A549 (cell line): ENCODE data around the gene GAS6. TPM values are rescaled to one million over a fixed set of nuclear protein-coding genes. Genes with fewer than 3 reads are reported as not detected.

ENCODE experiments used
- ATAC-seq, 2 experiments: fragments of 200-7000 bp in 1 of 2; fragments of >200 bp in 1 of 2; cut with Nextera tagmentation in 1 of 2; cut with Tn5 transposase in 1 of 2; 3 replicates each; pipeline versions ENCODE4 v1.8.0 to v1.9.1; 2018 to 2020; ENCODE audit warnings: mild to moderate bottlenecking in 1 of 2, moderate library complexity in 1 of 2
- CTCF ChIA-PET: fragments of 300-600 bp; sonication (Branson Sonifier 250); formaldehyde crosslinking; extraction: SDS; loops from one replicate; lab custom pipeline; 2021; ENCODE audit warnings: antibody characterized with exemption, inconsistent platforms; lab: Yijun Ruan, JAX
- POLR2A ChIA-PET: fragments of 350-600 bp; formaldehyde crosslinking; extraction: SDS; loops from one replicate; lab custom pipeline; 2021; ENCODE audit warnings: antibody characterized with exemption, inconsistent platforms; lab: Yijun Ruan, JAX
- DNase-seq, 2 experiments: peaks; one replicate each; pipeline versions ENCODE4 v3.0.0 to v3.0.0-alpha.2; 2011 to 2016; ENCODE audit warnings: low read depth in 1 of 2, low spot score in 1 of 2
- FAIRE-seq: peaks from 2 replicates; lab custom pipeline; 2011; peaks lifted over from hg19 to GRCh38; lab: Jason Lieb, UNC
- H3K27ac ChIP-seq, 2 experiments: fragments of >200 bp; sonication (Bioruptor Twin); formaldehyde crosslinking; 3 replicates each; pipeline ENCODE4 v1.5.1; 2016 to 2017
- H3K4me1 ChIP-seq: fragments of >200 bp; sonication (Bioruptor Twin); formaldehyde crosslinking; 3 replicates; pipeline ENCODE4 v1.6.1; 2016
- H3K4me2 ChIP-seq: fragments of >200 bp; sonication (Bioruptor Twin); formaldehyde crosslinking; 3 replicates; pipeline ENCODE4 v1.6.1; 2016
- H3K4me3 ChIP-seq: fragments of >200 bp; sonication (Bioruptor Twin); formaldehyde crosslinking; 3 replicates; pipeline ENCODE4 v1.5.1; 2016
- H3K9me3 ChIP-seq: fragments of >200 bp; sonication (Bioruptor Twin); formaldehyde crosslinking; 3 replicates; pipeline ENCODE4 v1.6.1; 2016
- BCL3 ChIP-seq: fragments of >200 bp; sonication (Bioruptor Twin); formaldehyde crosslinking; IDR thresholded peaks from 3 replicates; pipeline ENCODE4 v1.6.1; 2016
- BHLHE40 ChIP-seq: IDR thresholded peaks from 2 replicates; pipeline ENCODE4 v1.6.1; 2012; ENCODE audit warnings: low read depth, low read length, inconsistent platforms
- CBX8 ChIP-seq: fragments of 200-600 bp; sonication (generic); IDR thresholded peaks from 2 replicates; pipeline ENCODE4 v1.6.1; 2016
- CEBPB ChIP-seq, 2 experiments: fragments of >200 bp in 1 of 2; sonication (Bioruptor Twin) in 1 of 2; formaldehyde crosslinking in 1 of 2; IDR thresholded peaks; 2 replicates each; pipeline ENCODE4 v1.6.1; 2012 to 2016
- CHD2 ChIP-seq: fragments of 150-350 bp; IDR thresholded peaks from 2 replicates; pipeline ENCODE4 v1.6.1; 2014; ENCODE audit warnings: low read length; ENCODE audit not compliant: partially characterized antibody
- FOSB ChIP-seq: fragments of 250-450 bp; sonication (Bioruptor Pico); IDR thresholded peaks from 2 replicates; pipeline ENCODE4 v1.5.0; 2020; ENCODE audit warnings: mild to moderate bottlenecking, moderate library complexity
- FOSL2 ChIP-seq, 2 experiments: fragments of 450-650 bp in 1 of 2; fragments of >200 bp in 1 of 2; sonication (Bioruptor Twin) in 1 of 2; formaldehyde crosslinking; IDR thresholded peaks; 2 replicates each; pipeline versions ENCODE4 v1.5.0 to v1.6.1; 2016 to 2020; ENCODE audit warnings: mild to moderate bottlenecking in 1 of 2, moderate library complexity in 1 of 2
- HDAC2 ChIP-seq: fragments of 200-600 bp; sonication (generic); IDR thresholded peaks from 2 replicates; pipeline ENCODE4 v1.6.1; 2016
- HEYL ChIP-seq: fragments of 250-450 bp; sonication (Bioruptor Pico); IDR thresholded peaks from 2 replicates; pipeline ENCODE4 v1.8.0; 2021; ENCODE audit warnings: mild to moderate bottlenecking, moderate library complexity
- HMGXB4 ChIP-seq: fragments of 250-450 bp; sonication (Bioruptor Pico); IDR thresholded peaks from 2 replicates; pipeline ENCODE4 v1.5.0; 2021; ENCODE audit warnings: mild to moderate bottlenecking, moderate library complexity, borderline replicate concordance
- JUN ChIP-seq, 2 experiments: fragments of >200 bp; sonication (Bioruptor Twin); formaldehyde crosslinking; IDR thresholded peaks; 2 replicates in 1 of 2; 3 replicates in 1 of 2; pipeline ENCODE4 v1.6.1; 2016 to 2017
- MAZ ChIP-seq: fragments of 150-350 bp; IDR thresholded peaks from 2 replicates; pipeline ENCODE4 v1.6.1; 2014; ENCODE audit warnings: antibody characterized with exemption, low read depth, low read length, borderline replicate concordance
- MYC ChIP-seq: IDR thresholded peaks from 2 replicates; pipeline ENCODE4 v1.6.1; 2012; ENCODE audit warnings: mild to moderate bottlenecking, inconsistent platforms, low read length, improper control_type of control experiment, borderline replicate concordance
- NPAS2 ChIP-seq: fragments of 250-450 bp; sonication (Bioruptor Pico); IDR thresholded peaks from 2 replicates; pipeline ENCODE4 v1.8.0; 2022; ENCODE audit warnings: mild to moderate bottlenecking, moderate library complexity, borderline replicate concordance
- PHF8 ChIP-seq: fragments of 200-600 bp; sonication (generic); IDR thresholded peaks from 2 replicates; pipeline ENCODE4 v1.6.1; 2016; ENCODE audit warnings: low read depth, mild to moderate bottlenecking, antibody characterized with exemption, moderate library complexity, borderline replicate concordance
- POLR2AphosphoS2 ChIP-seq: conservative IDR thresholded peaks from 2 replicates; pipeline ENCODE4 v1.6.1; 2012; ENCODE audit warnings: low read length, improper control_type of control experiment, inconsistent platforms
- RAD21 ChIP-seq, 2 experiments: fragments of >200 bp in 1 of 2; sonication (Bioruptor Twin) in 1 of 2; formaldehyde crosslinking in 1 of 2; IDR thresholded peaks in 1 of 2; conservative IDR thresholded peaks in 1 of 2; 2 replicates in 1 of 2; 3 replicates in 1 of 2; pipeline ENCODE4 v1.6.1; 2012 to 2018; ENCODE audit warnings: inconsistent platforms in 1 of 2
- SREBF2 ChIP-seq: fragments of 450-650 bp; IDR thresholded peaks from 2 replicates; pipeline ENCODE4 v1.6.1; 2014; ENCODE audit warnings: mild to moderate bottlenecking, moderate library complexity
- TFCP2L1 ChIP-seq: fragments of 250-450 bp; sonication (Bioruptor Pico); IDR thresholded peaks from 2 replicates; pipeline ENCODE4 v1.5.0; 2021; ENCODE audit warnings: mild to moderate bottlenecking
- ZFP36 ChIP-seq: fragments of 450-650 bp; IDR thresholded peaks from 2 replicates; pipeline ENCODE4 v1.6.1; 2014; ENCODE audit warnings: borderline replicate concordance; ENCODE audit not compliant: partially characterized antibody
- ZSCAN20 ChIP-seq: fragments of 250-450 bp; sonication (Bioruptor Pico); IDR thresholded peaks from 2 replicates; pipeline ENCODE4 v1.8.0; 2022; ENCODE audit warnings: mild to moderate bottlenecking, moderate library complexity
- WGBS: methylation state at CpG from one replicate; pipeline ENCODE4 v1.1.6; 2017; ENCODE audit errors: missing lambda C conversion rate; 5-methylcytosine and 5-hydroxymethylcytosine counted together
- polyA plus RNA-seq, 4 experiments: library from polyadenylated mRNA; depleted of rRNA in 3 of 4; stranded (reverse); fragments of >200 nt; fragmentation: RNase III in 1 of 4; extraction: RNeasy Plus Mini Kit Qiagen cat#74134 plus additional on column Dnase treatment in 1 of 4; gene quantifications; 2 replicates in 3 of 4; 3 replicates in 1 of 4; pipeline ENCODE4 v1.2.3, GENCODE V29; 2011 to 2017
- TF ChIP-seq, protein P1 (sequence below): IDR thresholded peaks from 2 replicates; pipeline ENCODE4 v1.6.1; 2012
- TF ChIP-seq, protein P2 (sequence below): fragments of >200 bp; sonication (Bioruptor Twin); formaldehyde crosslinking; IDR thresholded peaks from 3 replicates; pipeline ENCODE4 v1.5.1; 2016
- TF ChIP-seq, protein P3 (sequence below): fragments of 200-600 bp; sonication (generic); IDR thresholded peaks from 2 replicates; pipeline ENCODE4 v1.6.1; 2016; ENCODE audit warnings: antibody characterized with exemption, mild to moderate bottlenecking, moderate library complexity

The GAS6 gene
- polyA plus RNA-seq, 2 of the 4 experiments (the other 2 are of a cell fraction): 3.5 to 5.7 TPM

DNA sequence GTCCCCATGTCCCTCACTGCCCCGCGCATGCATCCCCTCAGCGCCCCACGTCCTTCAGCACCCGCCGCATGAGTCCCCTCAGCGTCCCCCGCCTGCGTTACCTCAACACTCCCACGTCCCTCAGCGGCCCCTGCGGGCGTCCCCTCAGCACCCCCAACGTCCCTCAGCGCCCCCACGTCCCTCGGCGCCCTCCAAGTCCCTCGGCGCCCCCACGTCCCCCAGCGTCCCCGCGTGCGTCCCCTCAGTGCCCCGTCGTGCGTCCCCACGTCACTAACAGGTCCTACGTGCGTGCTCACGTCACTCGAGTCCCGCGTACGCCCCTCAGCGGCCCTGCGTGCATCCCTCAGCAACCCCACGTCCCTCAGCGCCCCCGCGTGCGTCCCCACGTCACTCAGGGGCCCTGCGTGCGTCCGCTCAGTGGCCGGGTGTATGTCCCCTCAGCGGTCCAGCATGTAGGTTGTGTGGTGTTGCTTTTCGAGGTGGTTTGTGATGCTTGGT lies 19.5 kb upstream of the GAS6 start:
- ChIA-PET CTCF (no interaction called here), POLR2A (no interaction called here)
- no peak for DNase-seq
- no peak for ATAC-seq
- Histone ChIP-seq H3K4me1 (no peaks in the 10 kb centered on the region), H3K27ac (no peak overlapping the region), H3K9me3 (no peaks in the 10 kb centered on the region), H3K4me2 (no peak overlapping the region), H3K4me3 (no peak overlapping the region)
- TF ChIP-seq POLR2AphosphoS2 (no peak), BCL3 (no peak), PHF8 (no peak), JUN (IDR thresholded peaks at IDR 0.05) (no peak), ZSCAN20 (CRISPR knock-in tag) (no peak), FOSL2 (IDR thresholded peaks at IDR 0.05) (no peak), FOSL2 (CRISPR knock-in tag; IDR thresholded peaks at IDR 0.05) (no peak), NPAS2 (CRISPR knock-in tag) (no peak), HEYL (CRISPR knock-in tag) (no peak), TFCP2L1 (no peak), BHLHE40 (no peak), HMGXB4 (CRISPR knock-in tag) (no peak), HDAC2 (no peak)
- FAIRE-seq: no peak
- 78% methylated on average over 31 of the region's 50 CpGs for WGBS

DNA sequence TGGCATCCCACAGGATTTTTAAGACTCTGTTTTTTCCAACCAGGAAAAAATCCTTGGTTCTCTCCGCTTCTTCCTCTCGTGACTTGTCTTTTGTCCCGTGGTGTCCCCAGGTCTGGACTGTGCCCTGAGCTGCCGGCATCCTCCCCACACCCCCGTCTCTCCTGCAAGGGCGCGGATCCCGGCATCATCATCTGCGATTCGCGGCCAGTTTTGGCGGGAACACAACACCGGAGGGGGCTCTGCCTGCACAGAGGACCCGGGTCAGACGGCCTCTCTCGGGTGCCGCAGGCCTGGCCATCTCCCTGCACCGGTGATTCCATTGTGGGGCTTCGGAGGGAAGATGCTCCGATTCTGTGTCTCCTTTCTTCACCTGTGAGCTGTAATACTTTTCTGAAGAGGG lies 18.8 kb upstream of the GAS6 start:
- ATAC-seq (no peak), FAIRE-seq (no peak), DNase-seq (no peak)
- Histone ChIP-seq H3K9me3 (no peaks in the 10 kb centered on the region), H3K4me3 (no peak overlapping the region), H3K4me2 (no peak overlapping the region), H3K27ac (no peak overlapping the region), H3K4me1 (no peaks in the 10 kb centered on the region)
- 76% methylated on average over 15 of the region's 20 CpGs for WGBS
- TF ChIP-seq RAD21 (conservative IDR thresholded peaks at IDR 0.05 in 1 of 2, IDR thresholded peaks at IDR 0.05 in 1 of 2) (no peak), CEBPB (IDR thresholded peaks at IDR 0.05) (no peak), FOSB (CRISPR knock-in tag) (no peak), MYC (no peak), HDAC2 (no peak), MAZ (no peak), CHD2 (no peak), CBX8 (no peak)
- TF ChIP-seq, protein P1, sequence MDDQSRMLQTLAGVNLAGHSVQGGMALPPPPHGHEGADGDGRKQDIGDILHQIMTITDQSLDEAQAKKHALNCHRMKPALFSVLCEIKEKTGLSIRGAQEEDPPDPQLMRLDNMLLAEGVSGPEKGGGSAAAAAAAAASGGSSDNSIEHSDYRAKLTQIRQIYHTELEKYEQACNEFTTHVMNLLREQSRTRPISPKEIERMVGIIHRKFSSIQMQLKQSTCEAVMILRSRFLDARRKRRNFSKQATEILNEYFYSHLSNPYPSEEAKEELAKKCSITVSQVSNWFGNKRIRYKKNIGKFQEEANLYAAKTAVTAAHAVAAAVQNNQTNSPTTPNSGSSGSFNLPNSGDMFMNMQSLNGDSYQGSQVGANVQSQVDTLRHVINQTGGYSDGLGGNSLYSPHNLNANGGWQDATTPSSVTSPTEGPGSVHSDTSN: no peak
- CTCF ChIA-PET: no interaction called here
- POLR2A ChIA-PET: no interaction called here

DNA sequence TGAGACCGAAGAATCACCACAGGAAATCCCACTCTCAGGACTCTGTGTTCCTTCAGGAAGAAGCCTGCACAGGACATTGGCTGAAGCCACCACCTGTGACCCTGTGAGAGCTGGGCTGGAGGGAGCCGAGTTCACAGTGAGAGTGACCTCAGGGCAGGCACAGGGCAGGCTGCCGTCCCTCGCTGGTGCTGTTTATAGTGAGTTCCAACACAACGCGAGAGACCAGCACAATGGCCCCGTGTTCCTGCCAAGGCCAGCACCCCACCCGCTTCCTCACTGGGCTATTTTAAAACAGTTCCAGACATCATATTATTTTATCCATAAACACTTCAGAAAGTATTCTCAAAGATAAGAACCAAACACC lies 18.4 kb upstream of the GAS6 start:
- FAIRE-seq: no peak
- Histone ChIP-seq H3K4me1 (no peaks in the 10 kb centered on the region), H3K9me3 (no peaks in the 10 kb centered on the region), H3K4me2 (no peak overlapping the region), H3K4me3 (no peak overlapping the region), H3K27ac (no peak overlapping the region)
- TF ChIP-seq, protein P2, sequence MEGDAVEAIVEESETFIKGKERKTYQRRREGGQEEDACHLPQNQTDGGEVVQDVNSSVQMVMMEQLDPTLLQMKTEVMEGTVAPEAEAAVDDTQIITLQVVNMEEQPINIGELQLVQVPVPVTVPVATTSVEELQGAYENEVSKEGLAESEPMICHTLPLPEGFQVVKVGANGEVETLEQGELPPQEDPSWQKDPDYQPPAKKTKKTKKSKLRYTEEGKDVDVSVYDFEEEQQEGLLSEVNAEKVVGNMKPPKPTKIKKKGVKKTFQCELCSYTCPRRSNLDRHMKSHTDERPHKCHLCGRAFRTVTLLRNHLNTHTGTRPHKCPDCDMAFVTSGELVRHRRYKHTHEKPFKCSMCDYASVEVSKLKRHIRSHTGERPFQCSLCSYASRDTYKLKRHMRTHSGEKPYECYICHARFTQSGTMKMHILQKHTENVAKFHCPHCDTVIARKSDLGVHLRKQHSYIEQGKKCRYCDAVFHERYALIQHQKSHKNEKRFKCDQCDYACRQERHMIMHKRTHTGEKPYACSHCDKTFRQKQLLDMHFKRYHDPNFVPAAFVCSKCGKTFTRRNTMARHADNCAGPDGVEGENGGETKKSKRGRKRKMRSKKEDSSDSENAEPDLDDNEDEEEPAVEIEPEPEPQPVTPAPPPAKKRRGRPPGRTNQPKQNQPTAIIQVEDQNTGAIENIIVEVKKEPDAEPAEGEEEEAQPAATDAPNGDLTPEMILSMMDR: no peak
- TF ChIP-seq ZFP36 (no peak), SREBF2 (no peak), CHD2 (no peak), CBX8 (no peak)
- TF ChIP-seq, protein P3, sequence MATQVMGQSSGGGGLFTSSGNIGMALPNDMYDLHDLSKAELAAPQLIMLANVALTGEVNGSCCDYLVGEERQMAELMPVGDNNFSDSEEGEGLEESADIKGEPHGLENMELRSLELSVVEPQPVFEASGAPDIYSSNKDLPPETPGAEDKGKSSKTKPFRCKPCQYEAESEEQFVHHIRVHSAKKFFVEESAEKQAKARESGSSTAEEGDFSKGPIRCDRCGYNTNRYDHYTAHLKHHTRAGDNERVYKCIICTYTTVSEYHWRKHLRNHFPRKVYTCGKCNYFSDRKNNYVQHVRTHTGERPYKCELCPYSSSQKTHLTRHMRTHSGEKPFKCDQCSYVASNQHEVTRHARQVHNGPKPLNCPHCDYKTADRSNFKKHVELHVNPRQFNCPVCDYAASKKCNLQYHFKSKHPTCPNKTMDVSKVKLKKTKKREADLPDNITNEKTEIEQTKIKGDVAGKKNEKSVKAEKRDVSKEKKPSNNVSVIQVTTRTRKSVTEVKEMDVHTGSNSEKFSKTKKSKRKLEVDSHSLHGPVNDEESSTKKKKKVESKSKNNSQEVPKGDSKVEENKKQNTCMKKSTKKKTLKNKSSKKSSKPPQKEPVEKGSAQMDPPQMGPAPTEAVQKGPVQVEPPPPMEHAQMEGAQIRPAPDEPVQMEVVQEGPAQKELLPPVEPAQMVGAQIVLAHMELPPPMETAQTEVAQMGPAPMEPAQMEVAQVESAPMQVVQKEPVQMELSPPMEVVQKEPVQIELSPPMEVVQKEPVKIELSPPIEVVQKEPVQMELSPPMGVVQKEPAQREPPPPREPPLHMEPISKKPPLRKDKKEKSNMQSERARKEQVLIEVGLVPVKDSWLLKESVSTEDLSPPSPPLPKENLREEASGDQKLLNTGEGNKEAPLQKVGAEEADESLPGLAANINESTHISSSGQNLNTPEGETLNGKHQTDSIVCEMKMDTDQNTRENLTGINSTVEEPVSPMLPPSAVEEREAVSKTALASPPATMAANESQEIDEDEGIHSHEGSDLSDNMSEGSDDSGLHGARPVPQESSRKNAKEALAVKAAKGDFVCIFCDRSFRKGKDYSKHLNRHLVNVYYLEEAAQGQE: no peak
- POLR2A ChIA-PET: no interaction called here
- DNase-seq: no peak
- CTCF ChIA-PET: no interaction called here
- ATAC-seq: no peak
- WGBS: 75% methylated on average over 8 of the region's 8 CpGs
